GM12864 (cell line): ENCODE measurements around the gene BMP2K.
"Not testable (repeated sequence)": the region's sequence is repeated elsewhere in the genome, so short reads cannot be mapped to it uniquely, and the experiment has no call there.

Experiments used
- DNase-seq: peaks from one replicate; pipeline ENCODE4 v3.0.0-alpha.2; 2011; ENCODE audit warnings: low read depth
- H3K4me3 ChIP-seq: 2 replicates; pipeline ENCODE4 v1.5.1; 2011; ENCODE audit warnings: mild to moderate bottlenecking, low read depth, low read length, control low read depth
- TF ChIP-seq, protein P1 (sequence below): IDR thresholded peaks from 2 replicates; pipeline ENCODE4 v1.5.1; 2011; ENCODE audit warnings: low read depth, mild to moderate bottlenecking, moderate library complexity, low read length, control low read depth, inconsistent platforms; ENCODE audit errors: missing control alignments

The BMP2K gene

GRCh38 chr4:78902298-78902697 is 126.1 kb downstream of the BMP2K start:
- TF ChIP-seq, protein P1, sequence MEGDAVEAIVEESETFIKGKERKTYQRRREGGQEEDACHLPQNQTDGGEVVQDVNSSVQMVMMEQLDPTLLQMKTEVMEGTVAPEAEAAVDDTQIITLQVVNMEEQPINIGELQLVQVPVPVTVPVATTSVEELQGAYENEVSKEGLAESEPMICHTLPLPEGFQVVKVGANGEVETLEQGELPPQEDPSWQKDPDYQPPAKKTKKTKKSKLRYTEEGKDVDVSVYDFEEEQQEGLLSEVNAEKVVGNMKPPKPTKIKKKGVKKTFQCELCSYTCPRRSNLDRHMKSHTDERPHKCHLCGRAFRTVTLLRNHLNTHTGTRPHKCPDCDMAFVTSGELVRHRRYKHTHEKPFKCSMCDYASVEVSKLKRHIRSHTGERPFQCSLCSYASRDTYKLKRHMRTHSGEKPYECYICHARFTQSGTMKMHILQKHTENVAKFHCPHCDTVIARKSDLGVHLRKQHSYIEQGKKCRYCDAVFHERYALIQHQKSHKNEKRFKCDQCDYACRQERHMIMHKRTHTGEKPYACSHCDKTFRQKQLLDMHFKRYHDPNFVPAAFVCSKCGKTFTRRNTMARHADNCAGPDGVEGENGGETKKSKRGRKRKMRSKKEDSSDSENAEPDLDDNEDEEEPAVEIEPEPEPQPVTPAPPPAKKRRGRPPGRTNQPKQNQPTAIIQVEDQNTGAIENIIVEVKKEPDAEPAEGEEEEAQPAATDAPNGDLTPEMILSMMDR, result no peak
- no peak overlapping the region for H3K4me3 ChIP-seq
- no peak for DNase-seq

GRCh38 chr4:78904143-78904542 is 128.0 kb downstream of the BMP2K start:
- TF ChIP-seq, protein P1, result no peak
- no peak for DNase-seq
- no peak overlapping the region for H3K4me3 ChIP-seq

- DNase-seq, result no peak
- TF ChIP-seq, protein P1, result no peak
- H3K4me3 ChIP-seq, result no peak overlapping the region
These were observed 131.5 kb downstream of the BMP2K start for GRCh38 chr4:78907638-78908037.

GRCh38 chr4:78908974-78909373 is 132.8 kb downstream of the BMP2K start:
- H3K4me3 ChIP-seq, DNase-seq: not testable (repeated sequence)

DNA sequence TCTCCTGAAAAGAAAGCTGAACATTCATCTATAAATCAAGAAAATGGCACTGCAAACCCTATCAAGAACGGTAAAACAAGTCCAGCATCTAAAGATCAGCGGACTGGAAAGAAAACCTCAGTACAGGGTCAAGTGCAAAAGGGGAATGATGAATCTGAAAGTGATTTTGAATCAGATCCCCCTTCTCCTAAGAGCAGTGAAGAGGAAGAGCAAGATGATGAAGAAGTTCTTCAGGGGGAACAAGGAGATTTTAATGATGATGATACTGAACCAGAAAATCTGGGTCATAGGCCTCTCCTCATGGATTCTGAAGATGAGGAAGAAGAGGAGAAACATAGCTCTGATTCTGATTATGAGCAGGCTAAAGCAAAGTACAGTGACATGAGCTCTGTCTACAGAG is 134.5 kb downstream of the BMP2K start:
- DNase-seq, result no peak
- TF ChIP-seq, protein P1, result no peak
- no peak overlapping the region for H3K4me3 ChIP-seq

DNA sequence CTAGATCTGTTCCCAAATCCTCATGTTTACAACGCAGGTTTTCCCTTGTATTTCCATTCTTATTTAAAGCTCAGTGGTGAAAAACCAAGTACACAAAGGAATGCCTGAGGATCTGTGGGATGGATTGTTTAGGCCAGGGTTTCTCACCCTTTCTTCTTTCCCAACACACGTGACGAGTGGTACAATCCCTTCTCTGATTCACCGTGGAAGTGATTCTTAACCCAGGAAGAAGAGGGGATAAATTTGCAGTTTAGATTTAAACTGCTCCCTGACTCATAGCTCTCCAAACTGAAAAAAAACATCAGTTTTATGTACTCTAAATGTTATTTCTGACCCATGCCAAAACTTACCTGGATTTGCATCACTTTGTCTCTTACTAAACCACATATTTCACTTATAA is 146.1 kb downstream of the BMP2K start:
- H3K4me3 ChIP-seq, result no peak overlapping the region
- no peak for DNase-seq
- TF ChIP-seq, protein P1, result no peak

DNA sequence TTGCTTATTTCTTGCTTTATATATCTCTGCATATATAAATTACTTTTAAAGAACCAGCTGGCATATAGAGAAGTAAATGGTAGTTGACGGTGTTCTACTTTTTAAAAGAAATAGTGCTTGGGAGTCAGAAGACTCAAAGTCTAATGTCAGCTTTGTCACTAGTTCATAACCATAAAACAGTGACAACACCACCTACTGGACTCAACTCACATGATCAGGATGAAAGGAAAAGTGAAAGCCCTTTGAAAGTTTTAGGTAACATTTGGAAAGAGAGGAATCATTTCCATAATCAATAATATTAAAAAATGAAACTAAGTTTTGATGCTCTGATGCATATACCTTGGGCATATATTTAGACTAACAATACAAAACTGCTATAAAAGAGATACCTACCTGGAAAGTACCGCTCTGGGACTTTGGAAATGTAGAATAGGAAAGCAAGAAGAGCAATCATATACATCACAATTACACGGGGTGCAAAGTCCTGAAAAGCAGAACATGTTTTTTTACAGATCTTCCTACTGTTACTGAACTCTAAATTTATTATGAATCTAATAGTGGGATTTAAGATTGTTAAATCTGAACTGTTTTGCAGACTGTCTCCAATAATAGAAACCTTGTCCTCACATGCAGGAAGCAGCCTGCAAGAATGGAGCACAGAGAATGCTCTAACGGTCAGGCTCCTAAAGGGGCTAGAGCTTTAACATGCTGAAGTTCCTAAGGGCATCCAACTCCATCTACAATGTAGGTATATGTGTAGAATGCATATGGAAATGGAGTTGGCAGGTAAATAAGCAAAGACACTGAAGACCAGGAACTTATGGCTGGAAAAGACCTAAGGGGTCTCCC is 147.5 kb downstream of the BMP2K start:
- TF ChIP-seq, protein P1, result no peak
- H3K4me3 ChIP-seq, result no peak overlapping the region
- no peak for DNase-seq
